GM21528 (cell line): Measurements from ENCODE around the gene HMBS.
"Not testable (repeated sequence)": the region's sequence is repeated elsewhere in the genome, so short reads cannot be mapped to it uniquely, and the experiment has no call there.

ENCODE experiments used
- ATAC-seq: cut with Tn5 transposase; IDR thresholded peaks from one replicate; pipeline ENCODE4 v1.9.1; 2021; ENCODE audit warnings: mild to moderate bottlenecking, moderate library complexity; ENCODE audit not compliant: unreplicated experiment, low FRiP score

The HMBS gene

DNA sequence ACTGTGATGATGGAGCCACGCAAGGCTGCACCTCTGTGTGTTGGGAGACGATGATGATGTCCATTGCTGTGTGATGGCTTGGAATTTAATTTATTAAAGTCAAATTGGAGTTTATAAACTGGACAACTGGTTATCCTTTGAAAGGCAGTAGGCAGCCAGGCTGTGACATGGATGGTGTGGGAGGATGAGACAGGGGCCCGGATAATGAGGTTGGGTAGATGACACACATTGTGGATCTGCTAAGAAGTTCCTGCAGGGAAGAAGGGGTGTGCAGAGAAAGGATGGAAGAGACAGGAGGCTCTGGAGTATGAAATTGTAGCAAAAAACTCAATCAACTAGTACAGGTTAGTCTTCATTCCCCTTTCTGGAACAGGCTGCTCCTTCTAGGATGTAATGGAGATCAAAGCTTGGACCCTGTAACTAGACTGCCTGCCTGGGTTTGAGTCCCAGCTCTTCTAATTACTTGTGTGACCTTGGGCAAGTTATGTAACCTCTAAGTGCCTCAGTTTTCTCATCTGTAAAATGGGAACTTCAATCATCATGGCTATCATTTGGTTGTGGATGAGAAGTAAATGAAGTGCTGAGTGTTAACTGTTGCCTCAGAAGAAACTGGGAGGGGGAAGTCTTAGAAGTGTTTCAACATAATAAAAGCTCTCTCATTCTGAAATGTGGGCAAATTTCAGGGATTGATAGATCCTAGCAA lies 32.5 kb downstream of the HMBS start:
- ATAC-seq = no peak

DNA sequence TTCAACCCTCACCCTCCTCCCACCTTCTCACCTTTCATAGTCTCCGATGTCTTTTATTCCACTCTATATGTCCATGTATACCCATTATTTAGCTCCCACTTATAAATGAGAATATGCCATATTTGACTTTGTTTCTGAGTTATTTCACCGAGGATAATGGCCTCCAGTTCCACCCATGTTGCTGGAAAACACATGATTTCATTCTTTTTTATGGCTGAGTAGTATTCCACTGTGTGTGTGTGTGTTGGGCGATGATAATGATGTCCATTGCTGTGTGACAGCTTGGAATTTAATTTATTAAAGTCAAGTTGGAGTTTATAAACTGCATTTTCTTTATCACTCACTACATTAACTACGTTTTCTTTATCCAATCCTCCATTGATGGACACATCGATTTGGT lies 33.5 kb downstream of the HMBS start:
- no peak for ATAC-seq

DNA sequence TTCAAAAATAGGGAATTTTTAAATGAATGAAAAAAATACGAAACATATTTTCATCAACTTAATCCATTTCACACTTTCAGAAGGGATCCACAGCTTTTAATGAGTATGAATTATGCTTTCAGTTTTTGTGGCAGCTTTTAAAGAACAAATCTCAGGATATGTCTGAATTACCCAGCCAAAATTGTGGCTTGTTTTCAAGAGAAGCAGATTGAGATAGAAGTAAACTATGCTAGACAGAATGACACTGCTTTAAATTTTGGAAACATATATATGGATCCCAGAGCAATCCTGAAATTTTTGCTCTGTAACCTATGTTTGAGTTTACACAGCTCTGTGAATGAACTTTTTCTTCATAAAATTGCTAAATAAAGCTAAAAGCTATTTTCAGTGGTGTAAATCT lies 34.3 kb downstream of the HMBS start:
- no peak for ATAC-seq

DNA sequence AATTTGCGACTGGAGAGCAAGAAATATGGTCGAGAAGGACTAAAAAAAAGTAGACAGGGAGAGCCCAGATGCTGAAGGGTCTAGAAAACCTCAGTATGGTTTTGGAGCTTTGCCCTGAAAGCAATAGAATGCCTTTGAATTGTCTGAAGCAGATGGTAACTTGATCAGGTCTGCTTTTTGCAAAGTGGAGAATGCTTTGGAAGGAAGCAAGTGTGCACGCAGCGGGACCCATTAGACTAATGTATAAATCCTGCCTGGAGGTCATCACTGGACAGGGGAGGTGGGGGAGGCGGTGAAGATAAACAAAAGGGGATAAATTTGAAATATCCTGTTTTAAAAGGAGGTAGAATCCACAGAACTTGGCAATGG lies 35.9 kb downstream of the HMBS start:
- no peak for ATAC-seq

DNA sequence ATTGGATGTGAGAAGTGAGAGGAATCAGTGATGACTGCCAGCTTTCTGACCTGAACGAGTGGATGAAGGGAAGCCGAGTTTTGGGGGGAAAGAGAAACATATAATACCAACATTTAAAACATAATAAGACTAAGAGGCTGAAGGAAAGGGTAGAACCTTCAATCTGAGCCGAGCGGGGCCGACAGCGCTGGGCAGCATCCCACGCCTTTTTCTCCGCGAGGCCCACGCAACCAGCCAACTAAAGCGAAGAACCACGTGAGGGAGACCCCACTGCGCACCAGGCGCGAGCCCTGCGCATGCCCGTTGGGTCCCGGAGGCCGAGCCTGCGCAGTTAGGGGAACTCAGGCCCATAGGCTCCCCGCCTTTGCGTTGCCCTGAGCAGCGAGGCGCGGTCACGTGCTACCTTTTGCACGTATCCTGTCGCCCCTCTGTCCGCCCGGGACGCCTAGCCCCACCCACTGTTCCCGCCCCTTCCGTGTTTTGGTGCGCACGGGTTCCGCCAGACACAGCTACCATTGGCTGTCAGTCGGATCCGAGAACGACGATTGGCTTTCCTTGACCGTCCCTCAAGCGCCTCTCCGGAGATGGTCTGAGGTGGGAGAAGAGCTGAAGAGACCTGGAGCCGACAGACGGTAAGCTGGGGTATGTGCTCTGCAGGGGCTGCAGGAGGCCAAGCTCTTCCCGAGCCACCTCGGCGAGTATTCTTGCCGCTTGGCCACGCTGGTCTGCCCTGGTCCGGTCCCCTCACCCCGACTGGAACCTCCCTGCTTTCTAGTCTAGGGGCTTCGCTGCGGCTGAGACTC lies 36.5 kb downstream of the HMBS start, which contains the start of gene HINFP:
Gene HINFP, plus strand, starts transcription at position 573 of the 803 bp plus-strand sequence. CDS start 5,365 bp downstream, outside the sequence.
- ATAC-seq = peak; percentile 94

DNA sequence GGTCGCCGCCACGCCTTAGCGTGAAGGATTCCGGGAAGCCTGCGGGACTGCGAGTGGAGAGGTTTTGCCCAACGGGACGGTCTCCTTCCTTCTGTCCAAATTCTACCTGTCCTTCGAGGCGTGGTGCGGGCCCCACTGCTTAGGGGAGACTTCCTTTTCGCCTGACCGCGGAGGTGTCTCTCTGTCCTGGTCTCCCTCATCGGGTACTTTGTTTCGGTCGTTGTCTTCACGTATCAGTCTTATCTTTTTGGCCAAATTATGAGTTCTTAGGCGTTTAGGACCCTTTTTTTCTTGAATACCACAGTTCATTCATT lies 37.1 kb downstream of the HMBS start:
- no peak for ATAC-seq

DNA sequence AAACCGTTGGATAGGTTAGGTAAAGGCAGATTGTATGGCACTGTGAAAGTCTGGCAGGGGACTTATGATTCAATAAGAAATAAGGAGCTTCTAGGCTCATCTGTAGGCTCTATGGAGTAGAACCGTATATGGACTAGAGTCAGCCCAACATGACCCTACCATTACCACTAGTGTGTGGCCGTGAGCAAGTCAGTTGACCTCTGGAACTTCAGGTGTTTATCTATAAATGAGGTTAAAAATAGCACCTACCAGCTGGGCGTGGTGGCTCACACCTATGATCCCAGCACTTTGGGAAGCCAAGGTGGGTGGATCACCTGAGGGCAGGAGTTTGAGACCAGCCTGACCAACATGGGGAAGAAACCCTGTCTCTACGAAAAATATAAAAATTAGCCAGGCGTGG lies 41.1 kb downstream of the HMBS start:
- ATAC-seq = no peak

DNA sequence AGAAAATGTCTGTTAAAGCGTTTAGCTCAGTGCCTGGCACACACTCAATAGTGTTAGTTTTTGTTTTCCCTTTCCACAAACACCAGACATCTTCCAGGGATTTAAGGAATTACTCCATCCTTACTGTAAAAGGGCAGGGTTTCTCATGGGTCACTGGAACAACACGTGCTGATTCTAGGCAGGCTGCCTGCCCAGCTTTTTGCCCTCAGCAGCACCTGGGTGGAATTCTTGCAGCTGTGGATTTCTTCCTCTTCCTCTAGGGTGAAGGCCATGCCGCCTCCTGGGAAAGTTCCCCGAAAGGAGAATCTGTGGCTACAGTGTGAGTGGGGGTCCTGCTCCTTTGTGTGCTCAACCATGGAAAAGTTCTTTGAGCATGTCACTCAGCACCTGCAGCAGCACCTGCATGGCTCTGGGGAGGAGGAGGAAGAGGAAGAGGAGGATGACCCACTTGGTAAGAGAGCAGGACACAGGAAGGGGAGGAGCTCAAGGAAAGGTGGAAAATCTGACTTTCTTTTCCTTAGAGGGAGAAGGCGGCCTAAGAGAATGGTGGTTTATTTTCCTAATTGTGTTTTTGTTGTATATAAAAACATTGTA lies 42.1 kb downstream of the HMBS start:
- ATAC-seq = no peak

DNA sequence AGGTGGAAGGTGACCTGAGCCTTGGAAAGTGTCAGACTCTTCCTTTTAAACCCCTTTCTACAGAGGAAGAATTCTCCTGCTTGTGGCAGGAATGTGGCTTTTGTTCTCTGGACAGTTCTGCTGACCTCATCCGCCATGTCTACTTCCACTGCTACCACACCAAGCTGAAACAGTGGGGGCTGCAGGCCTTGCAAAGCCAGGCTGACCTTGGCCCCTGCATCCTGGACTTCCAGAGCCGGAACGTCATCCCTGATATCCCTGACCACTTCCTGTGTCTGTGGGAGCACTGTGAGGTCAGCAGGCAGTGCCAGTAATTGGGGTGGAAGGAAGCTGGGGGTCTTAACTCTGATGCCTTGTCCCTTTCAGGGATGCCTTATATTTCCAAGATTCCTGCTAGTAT lies 46.0 kb downstream of the HMBS start:
- ATAC-seq = no peak

DNA sequence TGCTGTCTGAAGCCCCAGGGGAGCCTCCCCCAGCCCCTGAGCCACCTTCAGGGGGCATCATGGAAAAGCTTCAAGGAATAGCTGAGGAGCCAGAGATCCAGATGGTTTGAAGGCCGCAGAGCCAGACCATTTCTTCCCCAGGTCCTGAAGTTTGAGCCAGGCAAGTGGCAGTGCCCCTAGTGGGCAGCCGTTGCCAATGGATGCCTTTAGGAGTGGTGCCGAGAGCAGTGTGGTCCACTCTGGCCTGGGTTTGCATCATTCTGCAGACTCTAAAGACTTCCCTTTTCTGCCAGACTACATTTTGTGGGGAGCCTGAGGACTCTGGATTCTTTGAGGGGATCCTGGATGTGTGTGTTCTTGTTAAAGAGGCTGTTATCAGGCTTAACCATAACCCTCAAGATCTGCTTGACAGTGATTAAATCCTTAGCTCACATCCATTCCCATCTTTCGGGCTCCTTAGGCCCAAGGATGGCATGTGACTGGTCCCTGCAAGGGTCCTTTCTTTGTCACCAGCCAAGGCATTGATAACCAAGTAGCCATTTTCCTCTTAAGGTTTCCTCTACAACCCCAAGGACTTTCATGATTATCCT lies 49.8 kb downstream of the HMBS start:
- no peak for ATAC-seq

DNA sequence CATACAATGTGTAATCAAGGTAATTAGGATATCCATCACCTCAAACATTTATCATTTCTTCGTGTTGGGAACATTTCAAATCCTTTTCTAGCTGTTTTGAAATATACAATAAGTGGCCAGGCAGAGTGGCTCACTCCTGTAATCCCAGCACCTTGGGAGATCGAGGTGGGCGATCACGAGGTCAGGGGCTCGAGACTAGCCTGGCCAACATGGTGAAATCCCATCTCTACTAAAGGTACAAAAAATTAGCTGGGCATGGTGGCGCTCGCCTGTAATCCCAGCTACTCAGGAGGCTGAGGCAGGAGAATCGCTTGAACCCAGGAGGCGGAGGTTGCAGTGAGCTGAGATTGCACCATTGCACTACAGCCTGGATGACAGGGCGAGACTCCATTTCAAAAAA lies 54.6 kb downstream of the HMBS start:
- not testable (repeated sequence) for ATAC-seq
